ENCODE results near the gene BRPF1.

Gene BRPF1

DNA sequence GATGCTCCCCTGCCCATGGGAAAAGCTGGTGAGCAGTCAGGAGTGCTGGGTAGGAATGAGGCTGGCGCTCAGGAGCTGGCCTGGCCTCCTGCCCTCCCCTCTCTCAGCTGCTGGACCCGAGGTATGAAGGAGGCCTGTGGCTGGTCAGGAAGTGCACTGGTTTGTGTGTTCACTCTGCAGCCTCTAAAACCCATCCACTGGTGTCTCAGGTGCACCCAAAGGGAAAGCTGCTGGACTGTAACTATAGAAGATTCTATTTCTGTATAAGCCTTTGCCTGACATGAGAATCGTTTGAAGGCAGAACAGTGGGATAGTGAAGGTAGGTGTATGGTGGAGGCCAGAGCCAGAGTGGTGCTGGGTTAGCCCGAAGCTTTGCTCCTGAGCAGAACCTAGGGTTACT is 33.6 kb upstream of the BRPF1 start:
- H3K4me2 ChIP-seq (ENCODE audit: low read length) = no peak overlapping the region
- H3K27me3 ChIP-seq (ENCODE audit: control insufficient read depth, low read length) = no peaks in the 10 kb centered on the region
- no peaks in the 10 kb centered on the region for H3K9me2 ChIP-seq (replicated peaks; ENCODE audit: control insufficient read depth, low read length)
- H3F3A ChIP-seq (ENCODE audit: control insufficient read depth, insufficient read depth) = no peaks in the 10 kb centered on the region
- TF ChIP-seq CTCF (IDR thresholded peaks at IDR 0.05; ENCODE audit: low read depth, low read length, poor library complexity, severe bottlenecking) = no peak
- no peak for TF ChIP-seq EZH2phosphoT487 (IDR thresholded peaks at IDR 0.05; ENCODE audit: borderline replicate concordance, low read length)
- no peaks in the 10 kb centered on the region for H3K4me1 ChIP-seq (ENCODE audit: control insufficient read depth, low read length)
- no peak overlapping the region for H3K27ac ChIP-seq (ENCODE audit: low read depth, low read length)
- no peaks in the 10 kb centered on the region for H3K9me3 ChIP-seq (ENCODE audit: control insufficient read depth, insufficient read depth, low read length)
- no peaks in the 10 kb centered on the region for H4K20me1 ChIP-seq (ENCODE audit: control insufficient read depth, insufficient read depth, low read depth, low read length)
- no peak overlapping the region for H3K4me3 ChIP-seq (ENCODE audit: low read length)
- H3K79me2 ChIP-seq (ENCODE audit: control insufficient read depth, low read length) = no peaks in the 10 kb centered on the region
- peaks cover 63% of the 10 kb centered on the region for H3K36me3 ChIP-seq (ENCODE audit: control insufficient read depth, low read length)

DNA sequence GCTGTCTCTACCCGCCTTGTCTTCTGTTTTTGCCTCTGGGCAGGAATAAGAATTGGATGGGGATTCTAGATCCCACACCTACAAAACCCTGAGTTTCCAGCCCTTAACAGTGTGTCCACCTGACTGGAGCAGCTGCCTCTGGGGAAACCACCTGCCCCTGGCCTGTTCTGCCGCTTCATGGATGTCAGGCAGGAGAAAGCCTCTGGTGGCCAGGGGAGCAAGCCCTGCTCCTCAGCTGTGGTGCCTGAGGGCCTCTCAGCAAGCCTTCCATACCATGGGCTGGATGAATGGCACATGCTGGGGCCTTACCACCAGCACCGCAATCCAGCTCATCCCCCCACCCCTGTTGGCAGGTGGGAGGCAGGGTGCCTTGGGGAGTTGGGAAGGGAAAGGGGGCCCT is 33.2 kb upstream of the BRPF1 start:
- TF ChIP-seq CTCF (IDR thresholded peaks at IDR 0.05; ENCODE audit: low read depth, low read length, poor library complexity, severe bottlenecking) = no peak
- TF ChIP-seq EZH2phosphoT487 (IDR thresholded peaks at IDR 0.05; ENCODE audit: borderline replicate concordance, low read length) = no peak
- Histone ChIP-seq H3K36me3 (ENCODE audit: control insufficient read depth, low read length) (peaks cover 60% of the 10 kb centered on the region), H4K20me1 (ENCODE audit: control insufficient read depth, insufficient read depth, low read depth, low read length) (no peaks in the 10 kb centered on the region)

GRCh38 chr3:9700536-9700935 is 31.0 kb upstream of the BRPF1 start:
- Histone ChIP-seq H3K36me3 (ENCODE audit: control insufficient read depth, low read length) (peaks cover 39% of the 10 kb centered on the region), H3K27me3 (ENCODE audit: control insufficient read depth, low read length) (peaks cover 8% of the 10 kb centered on the region), H3K4me2 (ENCODE audit: low read length) (no peak overlapping the region), H3K4me3 (ENCODE audit: low read length) (no peak overlapping the region), H3K9me2 (replicated peaks; ENCODE audit: control insufficient read depth, low read length) (no peaks in the 10 kb centered on the region), H4K20me1 (ENCODE audit: control insufficient read depth, insufficient read depth, low read depth, low read length) (no peaks in the 10 kb centered on the region), H3K9me3 (ENCODE audit: control insufficient read depth, insufficient read depth, low read length) (no peaks in the 10 kb centered on the region), H3K4me1 (ENCODE audit: control insufficient read depth, low read length) (no peaks in the 10 kb centered on the region), H3K27ac (ENCODE audit: low read depth, low read length) (no peak overlapping the region), H3K79me2 (ENCODE audit: control insufficient read depth, low read length) (no peaks in the 10 kb centered on the region), H3F3A (ENCODE audit: control insufficient read depth, insufficient read depth) (no peaks in the 10 kb centered on the region)
- no peak for TF ChIP-seq CTCF (IDR thresholded peaks at IDR 0.05; ENCODE audit: low read depth, low read length, poor library complexity, severe bottlenecking)
- TF ChIP-seq EZH2phosphoT487 (IDR thresholded peaks at IDR 0.05; ENCODE audit: borderline replicate concordance, low read length) = no peak

More for the DNA sequence above, 33.2 kb upstream of the BRPF1 start:
- no peaks in the 10 kb centered on the region for H3K79me2 ChIP-seq (ENCODE audit: control insufficient read depth, low read length)
- no peaks in the 10 kb centered on the region for H3F3A ChIP-seq (ENCODE audit: control insufficient read depth, insufficient read depth)
- H3K27me3 ChIP-seq (ENCODE audit: control insufficient read depth, low read length) = no peaks in the 10 kb centered on the region
- H3K4me2 ChIP-seq (ENCODE audit: low read length) = no peak overlapping the region
- no peaks in the 10 kb centered on the region for H3K9me2 ChIP-seq (replicated peaks; ENCODE audit: control insufficient read depth, low read length)
- H3K4me3 ChIP-seq (ENCODE audit: low read length) = no peak overlapping the region
- no peak overlapping the region for H3K27ac ChIP-seq (ENCODE audit: low read depth, low read length)
- H3K9me3 ChIP-seq (ENCODE audit: control insufficient read depth, insufficient read depth, low read length) = no peaks in the 10 kb centered on the region
- no peaks in the 10 kb centered on the region for H3K4me1 ChIP-seq (ENCODE audit: control insufficient read depth, low read length)

DNA sequence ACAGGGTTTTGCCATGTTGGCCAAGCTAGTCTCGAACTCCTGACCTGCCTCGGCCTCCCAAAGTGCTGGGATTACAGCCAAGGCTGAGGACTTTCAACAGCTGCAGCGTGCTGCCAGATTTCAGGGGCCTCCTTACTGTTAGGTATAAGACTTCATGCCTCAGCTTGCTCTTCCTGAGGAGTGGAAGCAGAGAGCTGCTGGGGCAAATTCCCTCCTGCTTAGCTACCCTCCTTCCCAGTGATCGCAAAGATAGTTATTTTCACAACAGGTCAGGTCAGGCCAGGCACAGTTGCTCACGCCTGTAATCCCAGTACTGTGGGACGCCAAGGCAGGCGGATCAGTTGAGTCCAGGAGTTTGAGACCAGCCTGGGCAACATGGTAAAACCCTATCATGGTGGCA is 30.5 kb upstream of the BRPF1 start:
- no peaks in the 10 kb centered on the region for H3K9me2 ChIP-seq (replicated peaks; ENCODE audit: control insufficient read depth, low read length)
- H3K4me2 ChIP-seq (ENCODE audit: low read length) = no peak overlapping the region
- H3K27me3 ChIP-seq (ENCODE audit: control insufficient read depth, low read length) = peaks cover 8% of the 10 kb centered on the region
- H3K4me1 ChIP-seq (ENCODE audit: control insufficient read depth, low read length) = no peaks in the 10 kb centered on the region
- H4K20me1 ChIP-seq (ENCODE audit: control insufficient read depth, insufficient read depth, low read depth, low read length) = no peaks in the 10 kb centered on the region
- no peaks in the 10 kb centered on the region for H3K9me3 ChIP-seq (ENCODE audit: control insufficient read depth, insufficient read depth, low read length)
- H3K27ac ChIP-seq (ENCODE audit: low read depth, low read length) = no peak overlapping the region
- TF ChIP-seq CTCF (IDR thresholded peaks at IDR 0.05; ENCODE audit: low read depth, low read length, poor library complexity, severe bottlenecking) = no peak
- no peak for TF ChIP-seq EZH2phosphoT487 (IDR thresholded peaks at IDR 0.05; ENCODE audit: borderline replicate concordance, low read length)
- H3K79me2 ChIP-seq (ENCODE audit: control insufficient read depth, low read length) = no peaks in the 10 kb centered on the region
- no peaks in the 10 kb centered on the region for H3F3A ChIP-seq (ENCODE audit: control insufficient read depth, insufficient read depth)
- peaks cover 35% of the 10 kb centered on the region for H3K36me3 ChIP-seq (ENCODE audit: control insufficient read depth, low read length)
- H3K4me3 ChIP-seq (ENCODE audit: low read length) = no peak overlapping the region
